ENCODE measurements around the gene RSRC1.

Gene RSRC1

GRCh38 chr3:158552124-158552523, 442.2 kb downstream of the RSRC1 start:
- Histone ChIP-seq H3K4me1 (ENCODE audit: insufficient read depth, low read length) (no peaks in the 10 kb centered on the region), H3K9ac (ENCODE audit: low read depth, low read length) (no peak overlapping the region), H3K27ac (ENCODE audit: low read length) (no peak overlapping the region), H3K4me2 (ENCODE audit: insufficient read depth, low read length) (no peak overlapping the region), H2AFZ (ENCODE audit: low read depth, low read length) (no peak overlapping the region), H4K20me1 (ENCODE audit: insufficient read depth, low read length) (no peaks in the 10 kb centered on the region), H3K27me3 (ENCODE audit: insufficient read depth, low read length, poor library complexity) (no peaks in the 10 kb centered on the region), H3K9me3 (ENCODE audit: insufficient read depth, low read length, severe bottlenecking) (no peaks in the 10 kb centered on the region), H3K36me3 (ENCODE audit: insufficient read depth, low read length) (peaks cover 12% of the 10 kb centered on the region; the same call in 1 of the 2 replicates), H3K4me3 (ENCODE audit: low read depth in 1 of 2, low read length in 2 of 2) (no peak overlapping the region), H3K79me2 (ENCODE audit: insufficient read depth, low read length) (no peaks in the 10 kb centered on the region)
- ATAC-seq (ENCODE audit: insufficient read depth, low read depth): no peak
- DNase-seq: no peak
- TF ChIP-seq CTCF (IDR thresholded peaks at IDR 0.05; ENCODE audit: borderline replicate concordance, extremely low read depth, low read length, poor library complexity, severe bottlenecking) (no peak), EZH2 (IDR thresholded peaks at IDR 0.05; ENCODE audit: borderline replicate concordance, low read depth, low read length, severe bottlenecking) (no peak)

- no peak overlapping the region for H3K27ac ChIP-seq (ENCODE audit: low read length)
- no peaks in the 10 kb centered on the region for H3K9me3 ChIP-seq (ENCODE audit: insufficient read depth, low read length, severe bottlenecking)
- TF ChIP-seq CTCF (IDR thresholded peaks at IDR 0.05; ENCODE audit: borderline replicate concordance, extremely low read depth, low read length, poor library complexity, severe bottlenecking) (no peak), EZH2 (IDR thresholded peaks at IDR 0.05; ENCODE audit: borderline replicate concordance, low read depth, low read length, severe bottlenecking) (no peak)
- no peak overlapping the region for H3K9ac ChIP-seq (ENCODE audit: low read depth, low read length)
- ATAC-seq (ENCODE audit: insufficient read depth, low read depth) (no peak), DNase-seq (no peak)
- H3K27me3 ChIP-seq (ENCODE audit: insufficient read depth, low read length, poor library complexity): no peaks in the 10 kb centered on the region
- no peaks in the 10 kb centered on the region for H3K79me2 ChIP-seq (ENCODE audit: insufficient read depth, low read length)
- H4K20me1 ChIP-seq (ENCODE audit: insufficient read depth, low read length): no peaks in the 10 kb centered on the region
- H3K4me1 ChIP-seq (ENCODE audit: insufficient read depth, low read length): no peaks in the 10 kb centered on the region
- H3K4me2 ChIP-seq (ENCODE audit: insufficient read depth, low read length): no peak overlapping the region
- H2AFZ ChIP-seq (ENCODE audit: low read depth, low read length): no peak overlapping the region
- no peaks in the 10 kb centered on the region for H3K36me3 ChIP-seq (ENCODE audit: insufficient read depth, low read length)
- no peak overlapping the region for H3K4me3 ChIP-seq (ENCODE audit: low read depth in 1 of 2, low read length in 2 of 2)
Observed at GRCh38 chr3:158559504-158559903, 449.6 kb downstream of the RSRC1 start.

GRCh38 chr3:158560979-158561378, 451.1 kb downstream of the RSRC1 start:
- Histone ChIP-seq H3K36me3 (ENCODE audit: insufficient read depth, low read length) (no peaks in the 10 kb centered on the region), H3K27ac (ENCODE audit: low read length) (no peak overlapping the region)
- no peak for TF ChIP-seq EZH2 (IDR thresholded peaks at IDR 0.05; ENCODE audit: borderline replicate concordance, low read depth, low read length, severe bottlenecking)
- TF ChIP-seq CTCF (IDR thresholded peaks at IDR 0.05; ENCODE audit: borderline replicate concordance, extremely low read depth, low read length, poor library complexity, severe bottlenecking): no peak

GRCh38 chr3:158562674-158563073, 452.8 kb downstream of the RSRC1 start:
- no peak for DNase-seq
- Histone ChIP-seq H3K36me3 (ENCODE audit: insufficient read depth, low read length) (no peaks in the 10 kb centered on the region), H3K9ac (ENCODE audit: low read depth, low read length) (no peak overlapping the region), H3K4me3 (ENCODE audit: low read depth in 1 of 2, low read length in 2 of 2) (no peak overlapping the region), H3K9me3 (ENCODE audit: insufficient read depth, low read length, severe bottlenecking) (no peaks in the 10 kb centered on the region), H3K79me2 (ENCODE audit: insufficient read depth, low read length) (no peaks in the 10 kb centered on the region), H2AFZ (ENCODE audit: low read depth, low read length) (no peak overlapping the region), H3K4me1 (ENCODE audit: insufficient read depth, low read length) (no peaks in the 10 kb centered on the region), H3K27me3 (ENCODE audit: insufficient read depth, low read length, poor library complexity) (no peaks in the 10 kb centered on the region), H4K20me1 (ENCODE audit: insufficient read depth, low read length) (no peaks in the 10 kb centered on the region), H3K4me2 (ENCODE audit: insufficient read depth, low read length) (no peak overlapping the region), H3K27ac (ENCODE audit: low read length) (no peak overlapping the region)
- TF ChIP-seq EZH2 (IDR thresholded peaks at IDR 0.05; ENCODE audit: borderline replicate concordance, low read depth, low read length, severe bottlenecking) (no peak), CTCF (IDR thresholded peaks at IDR 0.05; ENCODE audit: borderline replicate concordance, extremely low read depth, low read length, poor library complexity, severe bottlenecking) (no peak)
- ATAC-seq (ENCODE audit: insufficient read depth, low read depth): no peak

More at GRCh38 chr3:158560979-158561378, 451.1 kb downstream of the RSRC1 start:
- Histone ChIP-seq H3K4me3 (ENCODE audit: low read depth in 1 of 2, low read length in 2 of 2) (no peak overlapping the region), H3K27me3 (ENCODE audit: insufficient read depth, low read length, poor library complexity) (no peaks in the 10 kb centered on the region), H2AFZ (ENCODE audit: low read depth, low read length) (no peak overlapping the region), H3K4me2 (ENCODE audit: insufficient read depth, low read length) (no peak overlapping the region), H4K20me1 (ENCODE audit: insufficient read depth, low read length) (no peaks in the 10 kb centered on the region), H3K79me2 (ENCODE audit: insufficient read depth, low read length) (no peaks in the 10 kb centered on the region), H3K9ac (ENCODE audit: low read depth, low read length) (no peak overlapping the region), H3K4me1 (ENCODE audit: insufficient read depth, low read length) (no peaks in the 10 kb centered on the region), H3K9me3 (ENCODE audit: insufficient read depth, low read length, severe bottlenecking) (no peaks in the 10 kb centered on the region)
- DNase-seq (no peak), ATAC-seq (ENCODE audit: insufficient read depth, low read depth) (no peak)
